OCI-LY7 (cell line): ENCODE measurements around the gene IKZF3. TPM values are rescaled to one million over a fixed set of nuclear protein-coding genes. Genes with fewer than 3 reads are reported as not detected.
"Not testable (repeated sequence)": the region's sequence is repeated elsewhere in the genome, so short reads cannot be mapped to it uniquely, and the experiment has no call there.

Experiments used
- BruUV-seq: library from RNA; stranded (reverse); fragments of 400-500 nt; replicated peaks from 2 replicates; lab custom pipeline; 2021; lab: Mats Ljungman, UMichigan
- CTCF ChIA-PET: fragments of 300-600 bp; sonication (Branson Sonifier 250); formaldehyde crosslinking; loops from one replicate; lab custom pipeline; 2022; ENCODE audit warnings: antibody characterized with exemption; ENCODE audit not compliant: unreplicated experiment; lab: Charles Lee
- POLR2A ChIA-PET: fragments of 300-600 bp; sonication (Branson Sonifier 250); formaldehyde crosslinking; loops from one replicate; lab custom pipeline; 2022; ENCODE audit warnings: antibody characterized with exemption; lab: Charles Lee
- DNase-seq: peaks from one replicate; pipeline ENCODE4 v3.0.0-alpha.2; 2015; ENCODE audit warnings: low spot score
- H2AFZ ChIP-seq: fragments of 200-600 bp; sonication (generic), shearing (Covaris generic); 2 replicates; pipeline ENCODE4 v1.6.1; 2014; ENCODE audit warnings: mild to moderate bottlenecking, antibody characterized with exemption, low read length, moderate library complexity
- H3K27ac ChIP-seq: fragments of 200-600 bp; sonication (generic); 2 replicates; pipeline ENCODE4 v1.5.1; 2014; ENCODE audit warnings: mixed run types, low read depth, mild to moderate bottlenecking, moderate library complexity, low read length, inconsistent platforms; ENCODE audit not compliant: poor library complexity, severe bottlenecking
- H3K36me3 ChIP-seq: fragments of 200-600 bp; sonication (generic); 2 replicates; pipeline ENCODE4 v1.6.1; 2014; ENCODE audit warnings: mild to moderate bottlenecking, antibody characterized with exemption, low read length, moderate library complexity, mixed read lengths; ENCODE audit not compliant: insufficient read depth
- H3K4me1 ChIP-seq: fragments of 200-600 bp; sonication (generic); 2 replicates; pipeline ENCODE4 v1.5.1; 2014; ENCODE audit warnings: mild to moderate bottlenecking, low read length; ENCODE audit not compliant: insufficient read depth, poor library complexity, severe bottlenecking
- H3K4me2 ChIP-seq: fragments of 200-600 bp; sonication (generic); 2 replicates; pipeline ENCODE4 v1.6.1; 2014; ENCODE audit warnings: mild to moderate bottlenecking, low read length
- H3K4me3 ChIP-seq: fragments of 200-600 bp; sonication (generic); 2 replicates; pipeline ENCODE4 v1.5.1; 2014; ENCODE audit warnings: mild to moderate bottlenecking, low read depth, low read length; ENCODE audit not compliant: poor library complexity, severe bottlenecking
- H3K79me2 ChIP-seq: fragments of 200-600 bp; sonication (generic); 2 replicates; pipeline ENCODE4 v1.6.1; 2016; ENCODE audit warnings: low read depth, mild to moderate bottlenecking, low read length, moderate library complexity, mixed read lengths; ENCODE audit not compliant: insufficient read depth
- H3K9me2 ChIP-seq: fragments of 200-600 bp; sonication (generic); 2 replicates; pipeline ENCODE4 v1.6.1; 2016; ENCODE audit warnings: mild to moderate bottlenecking, low read length, mixed read lengths; ENCODE audit not compliant: insufficient read depth
- H3K9me3 ChIP-seq: fragments of 200-600 bp; sonication (generic); 2 replicates; pipeline ENCODE4 v1.6.1; 2014; ENCODE audit warnings: mild to moderate bottlenecking, mixed run types, low read length, mixed read lengths
- H4K20me1 ChIP-seq: fragments of 200-600 bp; sonication (generic); 2 replicates; pipeline ENCODE4 v1.6.1; 2014; ENCODE audit warnings: mild to moderate bottlenecking, antibody characterized with exemption, low read length, moderate library complexity, mixed read lengths; ENCODE audit not compliant: insufficient read depth
- CTCF ChIP-seq: fragments of 200-600 bp; sonication (generic); conservative IDR thresholded peaks from 2 replicates; pipeline ENCODE4 v1.5.1; 2014; ENCODE audit warnings: mild to moderate bottlenecking, antibody characterized with exemption, low read length, moderate library complexity, mixed read lengths
- EZH2phosphoT487 ChIP-seq: fragments of 200-600 bp; sonication (generic); IDR thresholded peaks from 2 replicates; pipeline ENCODE4 v1.6.1; 2018; ENCODE audit warnings: low read depth, borderline replicate concordance, mild to moderate bottlenecking, mixed run types, antibody characterized with exemption, low read length, moderate library complexity, mixed read lengths
- intact Hi-C: fragments of 100-400 bp; cut with micrococcal nuclease; formaldehyde crosslinking; loops from one replicate; pipeline ENCODE4 v1.10.0; 2022; ENCODE audit not compliant: unreplicated experiment
- total RNA-seq, 2 experiments: library from RNA; depleted of rRNA in 1 of 2; stranded (reverse); fragments of >200 nt in 1 of 2; shearing (Covaris generic) in 1 of 2; gene quantifications; 2 replicates each; pipeline ENCODE4 v1.2.3, GENCODE V29; 2014 to 2022

Gene IKZF3
- total RNA-seq, 2 experiments from 2014 or later, result 54.7 to 134 TPM

DNA sequence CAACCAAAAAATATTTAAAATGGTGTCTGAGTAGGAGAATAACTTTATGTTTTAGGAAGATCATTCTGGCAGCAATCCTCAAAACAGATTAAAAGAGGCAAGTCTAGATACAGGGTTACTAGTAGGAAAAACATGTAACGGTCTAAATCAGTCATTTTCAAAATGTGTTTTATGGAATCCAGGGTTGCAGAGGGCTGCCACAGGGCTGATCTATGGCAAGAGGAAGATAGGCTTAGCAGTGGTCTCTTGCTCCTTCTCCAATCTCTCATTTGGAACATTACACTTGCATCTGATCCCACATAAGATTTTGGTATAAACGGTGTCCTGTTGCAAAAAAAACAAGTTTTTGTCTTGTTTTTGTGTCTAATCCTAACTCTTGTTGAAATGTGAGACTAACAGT, 9.2 kb downstream of the IKZF3 start:
- intact Hi-C loops, result no loop called here

GRCh38 chr17:39852239-39852638, 11.9 kb downstream of the IKZF3 start:
- peaks cover 5% of the 10 kb centered on the region; the same call in 1 of the 2 replicates for H4K20me1 ChIP-seq
- DNase-seq, result no peak
- peaks cover 58% of the 10 kb centered on the region for H3K4me1 ChIP-seq
- no peaks in the 10 kb centered on the region for H3K9me2 ChIP-seq
- CTCF ChIA-PET, result no interaction called here
- intact Hi-C loops, result no loop called here
- POLR2A ChIA-PET, result interaction anchor here (1.2 to 1.5 kb wide), 2 partner anchors 9 to 58 kb away, joined by 5 to 13 read pairs; no protein-coding TSS in a partner anchor
- H3K4me2 ChIP-seq, result peak overlapping the region; percentile 45
- H3K4me3 ChIP-seq, result no peak overlapping the region
- no peak overlapping the region for H2AFZ ChIP-seq
- BruUV-seq, result no TSS peak
- peaks cover 99% of the 10 kb centered on the region for H3K79me2 ChIP-seq
- peaks cover 73% of the 10 kb centered on the region for H3K36me3 ChIP-seq
- no peaks in the 10 kb centered on the region for H3K9me3 ChIP-seq
- peak overlapping the region; percentile 54 for H3K27ac ChIP-seq
- TF ChIP-seq CTCF, result no peak
- no peak for TF ChIP-seq EZH2phosphoT487

More for the DNA sequence above, 9.2 kb downstream of the IKZF3 start:
- Histone ChIP-seq H3K36me3 (peaks cover 74% of the 10 kb centered on the region), H3K4me2 (no peak overlapping the region), H3K9me2 (no peaks in the 10 kb centered on the region), H3K4me1 (peaks cover 56% of the 10 kb centered on the region), H4K20me1 (no peaks in the 10 kb centered on the region), H3K9me3 (no peaks in the 10 kb centered on the region; the same call in 1 of the 2 replicates), H2AFZ (no peak overlapping the region), H3K4me3 (no peak overlapping the region), H3K27ac (no peak overlapping the region), H3K79me2 (peaks cover 99% of the 10 kb centered on the region)
- TF ChIP-seq CTCF (no peak), EZH2phosphoT487 (no peak)
- DNase-seq, result no peak
- BruUV-seq, result no TSS peak
- CTCF ChIA-PET, result no interaction called here
- POLR2A ChIA-PET, result interaction anchor here (1.6 kb wide), 1 partner anchor 11 kb away, joined by 6 read pairs; no protein-coding TSS in a partner anchor

- CTCF ChIA-PET, DNase-seq, BruUV-seq, H2AFZ ChIP-seq, H4K20me1 ChIP-seq, H3K4me2 ChIP-seq, POLR2A ChIA-PET, intact Hi-C loops, H3K4me3 ChIP-seq, H3K9me2 ChIP-seq, H3K9me3 ChIP-seq, H3K27ac ChIP-seq: not testable (repeated sequence)
- peaks cover 72% of the 10 kb centered on the region for H3K4me1 ChIP-seq
- peaks cover 99% of the 10 kb centered on the region for H3K79me2 ChIP-seq
- H3K36me3 ChIP-seq, result peaks cover 82% of the 10 kb centered on the region
These were observed 13.9 kb downstream of the IKZF3 start for GRCh38 chr17:39850186-39850585.
